ENCODE measurements around the gene SHFL. TPM values are rescaled to one million over a fixed set of nuclear protein-coding genes. Genes with fewer than 3 reads are reported as not detected.

Gene SHFL
- total RNA-seq, 4 donors from 2014 or later = 23.4 to 31.6 (median 26.2) TPM

- Histone ChIP-seq H3K4me3 (no peak overlapping the region), H3K27ac (no peak overlapping the region), H3K27me3 (peaks cover 70% of the 10 kb centered on the region), H3K9me3 (peaks cover 0 to 74% (median 0%) of the 10 kb centered on the region in 3 donors), H3K4me1 (no peaks in the 10 kb centered on the region), H3K36me3 (no peaks in the 10 kb centered on the region)
- no peak for ATAC-seq
- TF ChIP-seq CTCF (IDR thresholded peaks at IDR 0.05) (no peak), POLR2AphosphoS5 (IDR thresholded peaks at IDR 0.05) (no peak), EP300 (IDR thresholded peaks at IDR 0.05) (no peak), POLR2A (IDR thresholded peaks at IDR 0.05) (no peak)
- 59 to 60% methylated on average over 1 to 3 of the region's 4 CpGs for WGBS, 2 donors (ENCODE audit: low coverage in 1 of 2)
Observed at GRCh38 chr19:10043286-10043927, 42.7 kb upstream of the SHFL start.

GRCh38 chr19:10044390-10044789 lies 41.7 kb upstream of the SHFL start:
- no peaks in the 10 kb centered on the region for H3K36me3 ChIP-seq
- peaks cover 61% of the 10 kb centered on the region for H3K27me3 ChIP-seq
- no peaks in the 10 kb centered on the region for H3K4me1 ChIP-seq
- no peak overlapping the region for H3K4me3 ChIP-seq
- 50 to 73% methylated on average over 1 of the region's 1 CpG for WGBS, 2 donors (ENCODE audit: low coverage in 1 of 2)
- H3K27ac ChIP-seq = no peak overlapping the region
- ATAC-seq = no peak
- H3K9me3 ChIP-seq = peaks cover 0 to 72% (median 0%) of the 10 kb centered on the region in 3 donors
- TF ChIP-seq POLR2AphosphoS5 (IDR thresholded peaks at IDR 0.05) (no peak), EP300 (IDR thresholded peaks at IDR 0.05) (no peak), POLR2A (IDR thresholded peaks at IDR 0.05) (no peak), CTCF (IDR thresholded peaks at IDR 0.05) (no peak)

- WGBS, 2 donors (ENCODE audit: low coverage in 1 of 2) = 40 to 43% methylated on average over 1 of the region's 1 CpG
- Histone ChIP-seq H3K36me3 (no peaks in the 10 kb centered on the region), H3K9me3 (peaks cover 0 to 68% (median 0%) of the 10 kb centered on the region in 3 donors), H3K4me1 (no peaks in the 10 kb centered on the region), H3K27ac (no peak overlapping the region), H3K4me3 (no peak overlapping the region), H3K27me3 (peaks cover 51% of the 10 kb centered on the region)
- TF ChIP-seq POLR2A (IDR thresholded peaks at IDR 0.05) (no peak), POLR2AphosphoS5 (IDR thresholded peaks at IDR 0.05) (no peak), EP300 (IDR thresholded peaks at IDR 0.05) (no peak), CTCF (IDR thresholded peaks at IDR 0.05) (no peak)
- no peak for ATAC-seq
Observed at GRCh38 chr19:10045371-10045770, 40.7 kb upstream of the SHFL start.

DNA sequence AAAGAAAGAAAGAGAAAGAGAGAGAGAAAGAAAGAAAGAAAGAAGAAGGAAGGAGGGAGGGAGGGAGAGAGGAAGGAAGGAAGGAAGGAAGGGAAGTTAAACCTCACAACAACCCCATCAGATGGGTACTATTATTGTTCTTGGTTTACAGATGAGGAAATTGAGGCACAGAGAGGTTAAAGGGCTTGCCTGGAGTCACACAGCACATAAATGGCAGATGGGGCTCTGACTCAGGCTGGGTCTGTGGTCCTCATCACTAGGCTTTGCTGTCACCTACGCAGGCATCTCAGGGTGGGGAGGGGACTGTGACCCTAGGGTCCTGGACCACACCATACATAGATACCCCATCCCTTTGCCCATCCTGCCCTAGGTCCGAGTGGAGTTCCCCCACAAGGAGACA lies 36.5 kb upstream of the SHFL start:
- Histone ChIP-seq H3K4me1 (no peaks in the 10 kb centered on the region), H3K27me3 (peaks cover 49% of the 10 kb centered on the region), H3K4me3 (no peak overlapping the region), H3K27ac (no peak overlapping the region), H3K36me3 (no peaks in the 10 kb centered on the region), H3K9me3 (peaks cover 0 to 26% (median 0%) of the 10 kb centered on the region in 3 donors)
- ATAC-seq = no peak
- no peak for TF ChIP-seq POLR2A (IDR thresholded peaks at IDR 0.05)
- no peak for TF ChIP-seq EP300 (IDR thresholded peaks at IDR 0.05)
- no peak for TF ChIP-seq POLR2AphosphoS5 (IDR thresholded peaks at IDR 0.05)
- no peak for TF ChIP-seq CTCF (IDR thresholded peaks at IDR 0.05)
- WGBS, 2 donors (ENCODE audit: low coverage in 1 of 2) = 43% methylated on average over 1 of the region's 2 CpGs; no CpG with 5 or more reads in 1 of the 2 donors

All from gastroesophageal sphincter (tissue), 4 donors.